PC-9 (cell line): ENCODE measurements around the gene SLC9C1. TPM values are rescaled to one million over a fixed set of nuclear protein-coding genes. Genes with fewer than 3 reads are reported as not detected.

Source experiments
- BruUV-seq: library from RNA; stranded (reverse); fragments of 400-500 nt; replicated peaks from 2 replicates; lab custom pipeline; 2021; lab: Mats Ljungman, UMichigan
- CTCF ChIA-PET: fragments of 300-600 bp; sonication (Branson Sonifier 250); formaldehyde crosslinking; loops from one replicate; lab custom pipeline; 2022; ENCODE audit warnings: antibody characterized with exemption; lab: Charles Lee
- POLR2A ChIA-PET: fragments of 300-600 bp; sonication (Branson Sonifier 250); formaldehyde crosslinking; loops from one replicate; lab custom pipeline; 2022; ENCODE audit warnings: antibody characterized with exemption; ENCODE audit not compliant: unreplicated experiment; lab: Charles Lee
- DNase-seq, 2 experiments: peaks; one replicate each; pipeline versions ENCODE4 v3.0.0 to v3.0.0-alpha.2; 2015 to 2022; ENCODE audit warnings: mixed read lengths in 1 of 2
- H2AFZ ChIP-seq: fragments of 200-600 bp; sonication (generic); 2 replicates; pipeline ENCODE4 v1.8.1; 2017; ENCODE audit warnings: antibody characterized with exemption
- H3F3A ChIP-seq: fragments of 200-600 bp; sonication (generic); 2 replicates; pipeline ENCODE4 v1.8.1; 2017; ENCODE audit warnings: antibody characterized with exemption, mild to moderate bottlenecking, low read depth; ENCODE audit not compliant: insufficient read depth
- H3K27ac ChIP-seq: fragments of 200-600 bp; sonication (generic); 2 replicates; pipeline ENCODE4 v1.6.1; 2016; ENCODE audit warnings: mixed run types
- H3K27me3 ChIP-seq: fragments of 200-600 bp; sonication (generic); 2 replicates; pipeline ENCODE4 v1.6.1; 2016; ENCODE audit warnings: low read depth, mixed run types; ENCODE audit not compliant: insufficient read depth
- H3K36me3 ChIP-seq: fragments of 200-600 bp; sonication (generic); 2 replicates; pipeline ENCODE4 v1.6.1; 2016; ENCODE audit warnings: low read depth, mixed run types
- H3K4me1 ChIP-seq: fragments of 200-600 bp; sonication (generic); replicated peaks from 2 replicates; pipeline ENCODE4 v1.6.1; 2016; ENCODE audit warnings: mixed run types; ENCODE audit not compliant: insufficient read depth
- H3K4me2 ChIP-seq: fragments of 200-600 bp; sonication (generic); 2 replicates; pipeline ENCODE4 v1.6.1; 2017; ENCODE audit warnings: mixed run types
- H3K4me3 ChIP-seq: fragments of 200-600 bp; sonication (generic); 2 replicates; pipeline ENCODE4 v1.6.1; 2016; ENCODE audit warnings: mixed run types
- H3K79me2 ChIP-seq: fragments of 200-600 bp; sonication (generic); 2 replicates; pipeline ENCODE4 v1.6.1; 2017; ENCODE audit warnings: low read depth, mixed run types
- H3K9me2 ChIP-seq: fragments of 200-600 bp; sonication (generic); 2 replicates; pipeline ENCODE4 v1.8.1; 2017; ENCODE audit warnings: mild to moderate bottlenecking; ENCODE audit not compliant: insufficient read depth
- H3K9me3 ChIP-seq: fragments of 200-600 bp; sonication (generic); 2 replicates; pipeline ENCODE4 v1.8.1; 2016; ENCODE audit warnings: low read depth; ENCODE audit not compliant: insufficient read depth
- H4K20me1 ChIP-seq: fragments of 200-600 bp; sonication (generic); 2 replicates; pipeline ENCODE4 v1.8.1; 2017; ENCODE audit not compliant: insufficient read depth
- EZH2 ChIP-seq: fragments of 200-600 bp; sonication (generic); IDR thresholded peaks from 2 replicates; pipeline ENCODE4 v1.8.0; 2017; ENCODE audit warnings: antibody characterized with exemption, low read depth
- intact Hi-C: fragments of 100-400 bp; cut with micrococcal nuclease; formaldehyde crosslinking; loops from one replicate; pipeline ENCODE4 v1.10.0; 2022; ENCODE audit not compliant: unreplicated experiment
- total RNA-seq: library from RNA; stranded (reverse); gene quantifications from 2 replicates; pipeline ENCODE4 v1.2.3, GENCODE V29; 2021
- TF ChIP-seq, protein P1 (sequence below): fragments of 200-600 bp; sonication (generic); conservative IDR thresholded peaks from 2 replicates; pipeline ENCODE4 v1.6.1; 2017; ENCODE audit warnings: mixed run types, antibody characterized with exemption, mild to moderate bottlenecking, moderate library complexity

SLC9C1 gene
- total RNA-seq, 1 experiment from 2014 or later: not detected

DNA sequence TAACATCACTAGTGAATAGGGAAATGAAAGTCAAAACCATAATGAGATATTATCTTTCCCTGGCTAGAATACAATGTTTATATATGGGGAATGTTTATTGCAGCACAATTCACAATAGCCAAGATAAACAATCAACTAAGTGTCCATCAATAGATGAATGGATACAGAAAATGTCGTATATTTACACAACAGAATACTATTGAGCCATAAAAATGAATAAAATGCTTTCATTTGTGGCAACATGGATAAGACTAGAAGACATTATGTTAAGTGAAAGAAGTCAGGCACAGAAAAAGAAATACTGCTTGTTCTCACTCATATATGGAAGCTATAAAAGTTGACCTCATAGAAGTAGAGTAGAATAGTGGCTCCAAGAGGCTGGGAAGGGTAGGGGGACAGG is 65.2 kb downstream of the SLC9C1 start:
- POLR2A ChIA-PET: no interaction called here

DNA sequence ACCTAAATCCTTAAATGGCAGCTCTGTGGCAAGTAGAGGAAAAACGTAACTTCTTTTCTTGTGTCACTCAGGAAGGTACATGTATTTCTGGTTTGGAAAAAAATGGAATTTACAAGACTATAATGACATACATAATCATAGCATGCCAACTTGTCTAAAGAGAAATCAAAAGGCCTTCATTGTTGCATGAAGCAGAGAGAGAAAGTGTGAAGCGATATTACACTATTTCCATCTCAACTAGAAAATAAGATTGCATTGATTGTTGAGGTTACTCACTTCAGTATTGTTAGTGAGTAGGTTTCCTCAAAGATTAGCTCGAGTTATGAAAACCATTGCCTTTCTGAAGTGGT is 93.7 kb downstream of the SLC9C1 start:
- Histone ChIP-seq H4K20me1 (no peaks in the 10 kb centered on the region), H3K9me3 (no peaks in the 10 kb centered on the region), H3K36me3 (no peaks in the 10 kb centered on the region), H3K4me3 (no peak overlapping the region), H3K9me2 (no peaks in the 10 kb centered on the region), H3K27me3 (no peaks in the 10 kb centered on the region), H3K79me2 (no peaks in the 10 kb centered on the region), H3K27ac (no peak overlapping the region), H2AFZ (no peak overlapping the region), H3F3A (no peaks in the 10 kb centered on the region), H3K4me1 (no peaks in the 10 kb centered on the region), H3K4me2 (no peak overlapping the region)
- intact Hi-C loops: no loop called here
- no TSS peak for BruUV-seq
- DNase-seq: no peak
- POLR2A ChIA-PET: no interaction called here
- CTCF ChIA-PET: no interaction called here
- no peak for TF ChIP-seq EZH2
- TF ChIP-seq, protein P1, sequence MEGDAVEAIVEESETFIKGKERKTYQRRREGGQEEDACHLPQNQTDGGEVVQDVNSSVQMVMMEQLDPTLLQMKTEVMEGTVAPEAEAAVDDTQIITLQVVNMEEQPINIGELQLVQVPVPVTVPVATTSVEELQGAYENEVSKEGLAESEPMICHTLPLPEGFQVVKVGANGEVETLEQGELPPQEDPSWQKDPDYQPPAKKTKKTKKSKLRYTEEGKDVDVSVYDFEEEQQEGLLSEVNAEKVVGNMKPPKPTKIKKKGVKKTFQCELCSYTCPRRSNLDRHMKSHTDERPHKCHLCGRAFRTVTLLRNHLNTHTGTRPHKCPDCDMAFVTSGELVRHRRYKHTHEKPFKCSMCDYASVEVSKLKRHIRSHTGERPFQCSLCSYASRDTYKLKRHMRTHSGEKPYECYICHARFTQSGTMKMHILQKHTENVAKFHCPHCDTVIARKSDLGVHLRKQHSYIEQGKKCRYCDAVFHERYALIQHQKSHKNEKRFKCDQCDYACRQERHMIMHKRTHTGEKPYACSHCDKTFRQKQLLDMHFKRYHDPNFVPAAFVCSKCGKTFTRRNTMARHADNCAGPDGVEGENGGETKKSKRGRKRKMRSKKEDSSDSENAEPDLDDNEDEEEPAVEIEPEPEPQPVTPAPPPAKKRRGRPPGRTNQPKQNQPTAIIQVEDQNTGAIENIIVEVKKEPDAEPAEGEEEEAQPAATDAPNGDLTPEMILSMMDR: no peak

More for the DNA sequence above, 65.2 kb downstream of the SLC9C1 start:
- H3K36me3 ChIP-seq: no peaks in the 10 kb centered on the region
- H3F3A ChIP-seq: no peaks in the 10 kb centered on the region
- H3K9me3 ChIP-seq: 0 out of 2 replicates have a peak, but pooled peaks cover 5% of the 10 kb centered on the region
- H3K4me2 ChIP-seq: no peak overlapping the region
- no peaks in the 10 kb centered on the region for H4K20me1 ChIP-seq
- no peaks in the 10 kb centered on the region for H3K27me3 ChIP-seq
- no peak overlapping the region for H2AFZ ChIP-seq
- no peaks in the 10 kb centered on the region for H3K79me2 ChIP-seq
- H3K9me2 ChIP-seq: peaks cover 8% of the 10 kb centered on the region; the same call in 1 of the 2 replicates
- no peak overlapping the region for H3K4me3 ChIP-seq
- no TSS peak for BruUV-seq
- H3K4me1 ChIP-seq: no peaks in the 10 kb centered on the region
- CTCF ChIA-PET: no interaction called here
- intact Hi-C loops: no loop called here
- no peak for DNase-seq
- no peak for TF ChIP-seq EZH2
- TF ChIP-seq, protein P1: no peak
- no peak overlapping the region for H3K27ac ChIP-seq

DNA sequence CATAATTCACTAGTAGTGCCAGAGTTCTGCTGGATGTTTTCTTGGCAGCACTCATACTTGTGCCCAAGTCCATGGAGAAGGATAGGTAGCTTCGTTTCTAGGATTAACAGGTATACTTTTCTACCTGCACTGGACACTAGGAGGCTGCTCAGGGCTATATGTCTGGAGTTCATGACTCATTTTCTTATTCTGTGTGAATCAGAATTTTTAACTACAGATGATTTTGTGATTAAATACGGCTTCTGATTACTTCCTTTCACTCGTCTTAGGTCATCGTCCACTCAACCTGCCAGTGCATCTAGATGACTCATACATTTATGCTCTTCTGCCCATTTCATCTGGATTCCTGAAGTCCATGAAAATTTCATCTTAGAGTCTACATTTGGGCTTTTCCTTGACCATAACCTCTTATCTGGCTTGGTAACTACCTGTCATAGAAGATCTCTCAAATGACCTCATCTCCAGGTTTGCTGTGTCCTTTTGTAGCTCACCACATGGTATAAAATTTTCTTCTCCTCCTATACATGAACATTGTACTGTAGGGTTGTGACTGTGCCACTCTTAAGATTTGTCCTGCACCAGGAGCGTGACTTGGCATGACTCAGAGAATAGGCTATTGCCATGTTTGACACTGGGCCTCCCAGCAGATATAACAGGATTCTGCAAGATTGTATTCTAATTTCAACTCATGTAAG is 94.2 kb downstream of the SLC9C1 start:
- peak overlapping the region; percentile 14; the same call in 1 of the 2 replicates for H3K4me2 ChIP-seq
- CTCF ChIA-PET: no interaction called here
- H3K4me3 ChIP-seq: no peak overlapping the region
- no peaks in the 10 kb centered on the region for H3K9me2 ChIP-seq
- H2AFZ ChIP-seq: no peak overlapping the region
- POLR2A ChIA-PET: no interaction called here
- TF ChIP-seq, protein P1: peak; percentile 39; the same call in 1 of the 2 replicates
- no peak for TF ChIP-seq EZH2
- no peaks in the 10 kb centered on the region for H3K79me2 ChIP-seq
- intact Hi-C loops: no loop called here
- no peaks in the 10 kb centered on the region for H3F3A ChIP-seq
- no peak overlapping the region for H3K27ac ChIP-seq
- no peaks in the 10 kb centered on the region for H3K36me3 ChIP-seq
- BruUV-seq: no TSS peak
- no peaks in the 10 kb centered on the region for H4K20me1 ChIP-seq
- no peaks in the 10 kb centered on the region for H3K27me3 ChIP-seq
- no peaks in the 10 kb centered on the region for H3K9me3 ChIP-seq
- H3K4me1 ChIP-seq: no peaks in the 10 kb centered on the region
- peak; percentile 23 to 79 for DNase-seq
